IMR-90 (cell line): ENCODE measurements around the gene KCNK18. TPM values are rescaled to one million over a fixed set of nuclear protein-coding genes. Genes with fewer than 3 reads are reported as not detected.

Source experiments
- CEBPB ChIP-seq: IDR thresholded peaks from 2 replicates; pipeline ENCODE4 v1.6.1; 2012; ENCODE audit warnings: low read depth, low read length, improper control_type of control experiment
- CHD1 ChIP-seq: IDR thresholded peaks from 2 replicates; pipeline ENCODE4 v1.6.1; 2012; ENCODE audit warnings: low read depth, low read length, improper control_type of control experiment
- FOS ChIP-seq: fragments of 150-350 bp; IDR thresholded peaks from 2 replicates; pipeline ENCODE4 v1.6.1; 2016; ENCODE audit warnings: low read depth, low read length
- MAZ ChIP-seq: IDR thresholded peaks from 2 replicates; pipeline ENCODE4 v1.6.1; 2012; ENCODE audit warnings: low read depth, mild to moderate bottlenecking, low read length, improper control_type of control experiment, moderate library complexity, borderline replicate concordance
- MXI1 ChIP-seq: IDR thresholded peaks from 2 replicates; pipeline ENCODE4 v1.6.1; 2012; ENCODE audit warnings: low read depth, mild to moderate bottlenecking, low read length, moderate library complexity, borderline replicate concordance
- NFE2L2 ChIP-seq: fragments of 150-350 bp; IDR thresholded peaks from 2 replicates; pipeline ENCODE4 v1.6.1; 2016; ENCODE audit warnings: low read depth, mild to moderate bottlenecking, low read length
- POLR2A ChIP-seq: IDR thresholded peaks from 2 replicates; pipeline ENCODE4 v1.6.1; 2012; ENCODE audit warnings: mild to moderate bottlenecking, low read depth, low read length
- RAD21 ChIP-seq: IDR thresholded peaks from 2 replicates; pipeline ENCODE4 v1.6.1; 2012; ENCODE audit warnings: low read length, improper control_type of control experiment
- RFX5 ChIP-seq: IDR thresholded peaks from 2 replicates; pipeline ENCODE4 v1.8.0; 2012; ENCODE audit warnings: low read depth, mild to moderate bottlenecking, low read length, moderate library complexity
- polyA plus RNA-seq, 3 experiments: library from polyadenylated mRNA; depleted of rRNA; stranded (reverse); fragments of >200 nt; gene quantifications; 2 replicates each; pipeline ENCODE4 v1.2.3, GENCODE V29; 2012; ENCODE audit warnings: low replicate concordance in 1 of 3
- total RNA-seq: library from RNA; depleted of rRNA; stranded (reverse); fragments of >200 nt; gene quantifications from 2 replicates; pipeline ENCODE4 v1.2.3, GENCODE V29; 2012

The KCNK18 gene
- total and polyA plus RNA-seq, 2 of the 4 experiments (the other 2 are of a cell fraction): not detected

GRCh38 chr10:117165538-117166417 lies 31.5 kb upstream of the KCNK18 start (continued):
- TF ChIP-seq RFX5 (no peak), MAZ (no peak), CHD1 (no peak), MXI1 (no peak), FOS (no peak), POLR2A (no peak), CEBPB (no peak), NFE2L2 (no peak), RAD21 (peak; percentile 77)
